Heart left ventricle (tissue), 16 donors: Measurements from ENCODE around the gene FAM111A. TPM values are rescaled to one million over a fixed set of nuclear protein-coding genes. Genes with fewer than 3 reads are reported as not detected.

Experiments used
- ATAC-seq, 4 donors: fragments of 200-7000 bp; cut with Tn5 transposase; one replicate each; pipeline ENCODE4 v1.9.1; 2020 to 2022; ENCODE audit warnings: moderate library complexity in 4 of 4, mild to moderate bottlenecking in 3 of 4, moderate number of reproducible peaks in 1 of 4
- DNase-seq, 5 donors: peaks; one replicate each; pipeline ENCODE4 v3.0.0-alpha.2; 2020
- H3K27ac ChIP-seq, 12 donors: fragments of 200-600 bp; sonication (generic) in 4 of 12; one replicate each; pipeline versions ENCODE4 v1.5.0 to v1.8.0; 2016 to 2022; ENCODE audit warnings: mild to moderate bottlenecking in 2 of 12
- H3K27me3 ChIP-seq, 9 donors: fragments of 200-600 bp; sonication (generic) in 2 of 9; one replicate each; pipeline versions ENCODE4 v1.5.1 to v1.8.0; 2016 to 2022; ENCODE audit warnings: mild to moderate bottlenecking in 3 of 9
- H3K36me3 ChIP-seq, 9 donors: fragments of 200-600 bp; sonication (generic) in 2 of 9; one replicate each; pipeline versions ENCODE4 v1.5.0 to v1.8.0; 2018 to 2022; ENCODE audit warnings: mild to moderate bottlenecking in 2 of 9
- H3K4me1 ChIP-seq, 12 donors: fragments of 200-600 bp; sonication (generic) in 4 of 12; one replicate each; pipeline versions ENCODE4 v1.5.0 to v1.8.0; 2016 to 2022; ENCODE audit warnings: mild to moderate bottlenecking in 3 of 12
- H3K4me3 ChIP-seq, 12 donors: fragments of 200-600 bp; sonication (generic) in 4 of 12; one replicate each; pipeline versions ENCODE4 v1.5.0 to v1.8.0; 2017 to 2022; ENCODE audit warnings: mild to moderate bottlenecking in 9 of 12, moderate library complexity in 4 of 12
- H3K9me3 ChIP-seq, 12 donors: fragments of 200-600 bp; sonication (generic) in 4 of 12; one replicate each; pipeline versions ENCODE4 v1.5.0 to v1.8.0; 2016 to 2022; ENCODE audit warnings: mild to moderate bottlenecking in 1 of 12
- CTCF ChIP-seq, 12 donors: fragments of 200-600 bp; sonication (generic) in 4 of 12; IDR thresholded peaks; one replicate each; pipeline versions ENCODE4 v1.5.0 to v1.8.0; 2018 to 2022; ENCODE audit warnings: antibody characterized with exemption in 12 of 12, mild to moderate bottlenecking in 5 of 12
- POLR2A ChIP-seq, 2 donors: fragments of 450-650 bp; IDR thresholded peaks; one replicate each; pipeline ENCODE4 v1.6.1; 2017; ENCODE audit warnings: antibody characterized with exemption in 2 of 2, mild to moderate bottlenecking in 2 of 2, moderate library complexity in 2 of 2
- WGBS, 4 donors: extraction: QIAGEN DNeasy Blood & Tissue Kit in 2 of 4; methylation state at CpG; one replicate each; pipeline versions ENCODE4 v1.1.5 to v1.1.7; 2013 to 2018; 5-methylcytosine and 5-hydroxymethylcytosine counted together
- intact Hi-C, 10 donors: fragments of 100-400 bp; cut with DNase I; formaldehyde crosslinking; loops; one replicate each; pipeline versions ENCODE4 v1.11.1 to v1.14.2; 2022
- polyA plus RNA-seq, 2 donors: library from polyadenylated mRNA; stranded (reverse); fragments of 200-250 nt; gene quantifications; one replicate each; pipeline ENCODE4 v1.2.3, GENCODE V29; 2013
- total RNA-seq, 9 donors: library from RNA; depleted of rRNA in 2 of 9; stranded (reverse); fragments of >200 nt in 2 of 9; fragmentation: NEBNext Ultra II Directional in 3 of 9; extraction: Animal tissue kit (Norgen Biotek cat#: 25700) in 3 of 9; gene quantifications; one replicate each; pipeline versions ENCODE4 v1.1.0 to v1.2.4, GENCODE V29; 2016 to 2023
- donor health status: ischemic (EF 13 %, LVEDD 7.1; RV severe dilation, severe dysfunction).
- donor health status: healthy with polysubstance abuse.
- donor health status: DM: no; HTN: yes; CAD: no.
- donor health status: DM: no; HTN: no; CAD: no.
- donor health status: ischemic (EF 25% LVEDD 6.9; RV normal size, moderate dysfunction).
- donor health status: ischemic (EF 25% LVEDD 5.7; RV mildly dilated, moderate dysfunction).
- donor health status: healthy.
- donor health status: DM: yes; HTN: yes; CAD: no.
- donor health status: ischemic (EF 35%, LVEDD 5.7; RV mildly dilated, moderate dysfunction).
- donor health status: nonischemic (EF 11% LVEDD 7.7; RV severe dilation, severe dysfunction).
- donor health status: DM: yes; HTN: yes; CAD: no.
- donor health status: PGD.
- donor health status: ischemic (EF 29% LVEDD 5.4; RV normal size, mild dysfunction).
- donor health status: nonischemic (EF 23%, LVEDD 6.1; RV moderate dilation, normal function).

The FAM111A gene
- total and polyA plus RNA-seq, 11 donors, result 3.3 to 38.3 (median 8.0) TPM

DNA sequence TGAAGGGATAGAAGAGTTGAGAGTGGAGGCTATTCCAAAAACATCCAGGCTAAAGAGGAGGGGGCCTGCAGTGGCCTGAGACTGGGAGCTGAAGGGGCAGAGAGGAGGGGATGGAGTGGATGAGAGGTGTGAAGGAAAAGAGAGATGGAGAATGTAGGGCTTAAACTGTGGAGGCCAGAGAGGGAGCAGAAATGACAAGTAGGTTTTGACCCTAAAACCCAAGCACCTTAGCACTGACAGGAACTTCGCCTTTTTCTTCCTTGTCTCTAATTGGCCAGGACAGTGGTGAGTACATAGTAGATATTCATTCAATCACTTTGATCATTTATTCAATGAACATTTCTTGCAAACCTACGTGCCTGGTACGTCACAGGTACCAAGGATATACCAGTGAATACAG, 28.3 kb upstream of the FAM111A start:
- H3K36me3 ChIP-seq, result no peaks in the 10 kb centered on the region
- DNase-seq (no peak), ATAC-seq (no peak)
- H3K27me3 ChIP-seq, result no peaks in the 10 kb centered on the region
- no peak overlapping the region for H3K4me3 ChIP-seq
- no peaks in the 10 kb centered on the region for H3K4me1 ChIP-seq
- WGBS, 4 donors, result 97 to 98% (median 98%) methylated on average over 3 of the region's 3 CpGs
- intact Hi-C loops, result no loop called here
- H3K9me3 ChIP-seq, result peaks cover 0 to 29% (median 17%) of the 10 kb centered on the region in 12 donors
- H3K27ac ChIP-seq, result no peak overlapping the region
- TF ChIP-seq CTCF (IDR thresholded peaks at IDR 0.05), result no peak
- TF ChIP-seq POLR2A (IDR thresholded peaks at IDR 0.05), result no peak

GRCh38 chr11:59115553-59115952, 27.1 kb upstream of the FAM111A start:
- H3K4me1 ChIP-seq, result no peaks in the 10 kb centered on the region
- no peak overlapping the region for H3K27ac ChIP-seq
- H3K27me3 ChIP-seq, result no peaks in the 10 kb centered on the region
- no peak for TF ChIP-seq POLR2A (IDR thresholded peaks at IDR 0.05)
- TF ChIP-seq CTCF (IDR thresholded peaks at IDR 0.05), result no peak
- no peak overlapping the region for H3K4me3 ChIP-seq
- intact Hi-C loops, result no loop called here
- ATAC-seq (no peak), DNase-seq (no peak)
- 93 to 100% (median 97%) methylated on average over 1 of the region's 1 CpG for WGBS, 4 donors
- no peaks in the 10 kb centered on the region for H3K36me3 ChIP-seq
- H3K9me3 ChIP-seq, result peaks cover 0 to 30% (median 18%) of the 10 kb centered on the region in 12 donors

- TF ChIP-seq POLR2A (IDR thresholded peaks at IDR 0.05) (no peak), CTCF (IDR thresholded peaks at IDR 0.05) (no peak)
- intact Hi-C loops, result no loop called here
- no peak overlapping the region for H3K27ac ChIP-seq
- 97 to 100% (median 97%) methylated on average over 2 of the region's 2 CpGs for WGBS, 4 donors
- no peak overlapping the region for H3K4me3 ChIP-seq
- H3K4me1 ChIP-seq, result no peaks in the 10 kb centered on the region
- no peaks in the 10 kb centered on the region for H3K36me3 ChIP-seq
- H3K9me3 ChIP-seq, result peaks cover 0 to 30% (median 18%) of the 10 kb centered on the region in 12 donors
- DNase-seq (no peak), ATAC-seq (no peak)
- no peaks in the 10 kb centered on the region for H3K27me3 ChIP-seq
Observed at GRCh38 chr11:59117774-59118173, 24.9 kb upstream of the FAM111A start.

DNA sequence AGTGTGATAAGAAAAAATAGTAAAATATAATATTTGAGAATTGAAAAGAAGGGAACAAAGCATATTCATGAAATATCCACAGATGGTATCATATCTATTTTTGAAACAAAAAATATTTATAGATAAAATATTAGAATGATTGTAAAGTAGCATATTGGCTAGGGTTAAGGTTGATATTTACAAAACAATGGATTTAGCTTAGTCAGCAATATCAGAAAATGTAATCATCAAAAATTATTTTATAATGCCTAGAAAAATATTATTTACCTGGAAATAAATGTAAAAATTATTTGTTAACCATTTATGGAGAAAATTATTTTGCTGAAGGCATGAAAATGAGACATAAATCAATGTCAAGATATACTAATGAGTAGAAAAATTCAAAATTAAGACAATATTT, 22.8 kb upstream of the FAM111A start:
- no peak overlapping the region for H3K27ac ChIP-seq
- peaks cover 0 to 30% (median 18%) of the 10 kb centered on the region in 12 donors for H3K9me3 ChIP-seq
- intact Hi-C loops, result no loop called here
- H3K27me3 ChIP-seq, result no peaks in the 10 kb centered on the region
- no peak for DNase-seq
- no peaks in the 10 kb centered on the region for H3K4me1 ChIP-seq
- H3K4me3 ChIP-seq, result no peak overlapping the region
- no peak for ATAC-seq
- TF ChIP-seq CTCF (IDR thresholded peaks at IDR 0.05) (no peak), POLR2A (IDR thresholded peaks at IDR 0.05) (no peak)
- H3K36me3 ChIP-seq, result no peaks in the 10 kb centered on the region
